Activated CD8-positive, alpha-beta memory T cell treated with anti-CD3 and anti-CD28 coated beads, Interleukin-2, amount 50 U/mL, for 48 hours (primary cell): ENCODE measurements around the gene PDIA5.

Source experiments
- DNase-seq: peaks from one replicate; pipeline ENCODE4 v3.0.0-alpha.2; 2020

Gene PDIA5

DNA sequence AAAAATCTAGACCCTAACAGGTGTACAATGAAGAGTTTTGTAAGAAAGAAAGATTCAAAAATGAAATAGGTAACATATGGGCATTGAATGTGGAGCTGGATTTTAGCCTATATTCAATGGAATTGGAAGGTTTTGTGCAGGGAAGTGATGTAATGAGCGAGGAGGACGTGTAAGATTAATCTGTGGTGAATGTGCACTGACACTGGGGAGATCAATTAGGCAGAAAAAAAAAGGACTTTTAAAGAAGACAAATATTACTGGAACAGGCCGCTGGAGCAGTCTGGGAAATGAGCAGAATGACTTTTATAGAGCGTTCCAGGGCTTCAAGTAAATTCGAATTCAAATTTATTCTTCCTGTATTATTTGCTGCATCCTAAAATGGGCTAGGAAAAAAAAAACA is 55.2 kb downstream of the PDIA5 start:
- no peak for DNase-seq

- DNase-seq: no peak
Measured at GRCh38 chr3:123122525-123123315, 55.9 kb downstream of the PDIA5 start.

DNA sequence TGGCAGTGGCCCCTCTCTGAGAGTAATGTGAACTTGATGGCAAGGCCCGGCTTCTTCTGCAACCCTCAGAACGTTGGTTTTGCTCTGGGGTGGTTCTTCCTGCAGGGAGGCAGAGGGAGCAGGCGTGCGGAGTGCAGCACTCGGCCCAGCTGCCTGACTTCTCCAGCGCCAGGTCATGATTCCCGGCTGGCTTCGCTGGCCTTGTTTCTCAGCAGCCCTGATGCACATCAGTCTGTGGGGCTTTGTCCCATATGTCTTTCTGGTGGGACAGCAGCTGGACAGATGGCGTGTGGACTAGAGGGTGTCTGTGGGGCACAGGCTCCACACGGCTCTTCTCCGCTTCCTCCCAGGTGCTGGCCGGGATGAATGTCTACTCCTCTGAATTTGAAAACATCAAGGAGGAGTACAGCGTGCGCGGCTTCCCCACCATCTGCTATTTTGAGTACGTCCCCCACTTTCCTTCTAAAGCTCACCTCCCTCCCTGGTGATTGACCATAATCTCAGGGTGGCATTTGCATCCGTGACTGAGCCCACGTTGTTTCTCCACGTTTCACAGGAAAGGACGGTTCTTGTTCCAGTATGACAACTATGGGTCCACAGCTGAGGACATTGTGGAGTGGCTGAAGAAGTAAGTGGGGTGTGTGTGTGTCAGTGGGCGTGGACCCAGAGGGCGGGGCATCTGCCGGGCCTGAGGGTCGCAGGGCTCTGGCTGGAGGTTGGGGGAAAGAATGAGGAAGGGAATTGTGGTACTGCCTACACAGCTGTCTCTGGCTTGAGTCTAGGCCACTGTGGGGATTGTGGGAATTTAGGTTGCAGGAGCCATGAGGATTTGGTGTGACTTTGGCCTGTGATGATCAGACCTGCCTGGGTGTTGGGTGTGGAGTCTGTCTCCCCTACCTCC is 57.1 kb downstream of the PDIA5 start:
- no peak for DNase-seq

- no peak for DNase-seq
Measured at GRCh38 chr3:123124971-123125370, 58.1 kb downstream of the PDIA5 start.

GRCh38 chr3:123126031-123126430 is 59.2 kb downstream of the PDIA5 start:
- no peak for DNase-seq

GRCh38 chr3:123126653-123127052 is 59.8 kb downstream of the PDIA5 start:
- no peak for DNase-seq

- no peak for DNase-seq
Measured at GRCh38 chr3:123129092-123129491, 62.3 kb downstream of the PDIA5 start.

DNA sequence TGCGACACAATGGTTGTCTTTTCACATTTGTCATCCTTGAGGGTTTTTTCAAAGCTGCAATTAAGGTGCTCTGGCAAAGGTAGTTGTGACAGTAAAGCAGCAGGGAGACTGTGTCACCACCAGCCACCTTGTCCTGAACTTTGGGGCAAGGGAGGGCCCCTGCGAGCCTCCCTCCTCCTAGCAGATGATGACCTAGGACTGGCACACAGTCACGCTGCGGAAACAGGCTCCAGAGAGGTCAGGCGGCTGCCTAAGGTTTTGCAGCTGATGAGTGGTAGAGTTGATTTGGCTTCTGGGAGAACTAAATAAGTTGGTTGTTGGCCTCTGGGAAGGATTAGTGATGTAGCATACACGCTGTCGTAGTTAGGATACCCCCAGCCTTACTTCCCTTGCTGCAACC is 62.7 kb downstream of the PDIA5 start:
- no peak for DNase-seq

GRCh38 chr3:123130079-123130750 is 63.4 kb downstream of the PDIA5 start:
- DNase-seq: no peak

DNA sequence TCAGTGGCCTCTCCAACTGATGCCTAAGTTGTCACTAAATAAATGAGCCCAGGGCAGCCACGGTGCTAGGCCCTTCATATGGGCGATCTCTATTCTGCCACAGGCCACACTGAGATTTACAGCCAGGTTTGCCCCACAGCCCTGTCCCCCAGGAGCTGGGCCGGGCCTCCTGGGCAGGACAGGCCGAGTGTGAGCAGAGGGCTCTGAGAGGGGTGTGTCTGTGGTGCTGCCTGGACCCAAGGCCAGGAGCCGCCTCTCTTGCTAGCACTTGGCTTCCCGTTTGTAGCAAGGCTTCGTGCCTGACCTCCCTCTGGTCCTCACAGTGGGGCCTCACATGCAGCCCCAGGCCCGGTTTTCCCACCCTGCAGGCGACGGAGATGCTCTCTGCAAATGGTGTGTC is 67.8 kb downstream of the PDIA5 start:
- DNase-seq: no peak

DNA sequence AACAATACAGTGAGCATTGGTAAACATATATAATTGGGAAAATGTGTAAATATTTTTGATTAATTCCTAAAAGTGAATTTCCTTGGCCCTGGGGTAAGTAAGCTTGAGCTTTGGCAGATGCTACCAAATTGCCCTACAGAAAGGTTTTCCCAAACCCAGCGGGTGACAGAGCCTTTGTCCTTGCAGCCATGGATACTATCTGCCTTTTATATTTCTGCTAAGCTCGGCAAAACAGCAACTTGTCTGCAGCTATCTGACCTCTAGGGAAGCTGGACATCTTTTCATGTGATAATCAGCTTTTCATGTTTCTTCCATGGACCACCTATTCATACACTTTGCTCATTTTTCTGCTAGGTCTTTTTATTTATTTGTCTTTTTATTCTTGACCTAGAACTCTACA is 70.2 kb downstream of the PDIA5 start:
- no peak for DNase-seq

DNA sequence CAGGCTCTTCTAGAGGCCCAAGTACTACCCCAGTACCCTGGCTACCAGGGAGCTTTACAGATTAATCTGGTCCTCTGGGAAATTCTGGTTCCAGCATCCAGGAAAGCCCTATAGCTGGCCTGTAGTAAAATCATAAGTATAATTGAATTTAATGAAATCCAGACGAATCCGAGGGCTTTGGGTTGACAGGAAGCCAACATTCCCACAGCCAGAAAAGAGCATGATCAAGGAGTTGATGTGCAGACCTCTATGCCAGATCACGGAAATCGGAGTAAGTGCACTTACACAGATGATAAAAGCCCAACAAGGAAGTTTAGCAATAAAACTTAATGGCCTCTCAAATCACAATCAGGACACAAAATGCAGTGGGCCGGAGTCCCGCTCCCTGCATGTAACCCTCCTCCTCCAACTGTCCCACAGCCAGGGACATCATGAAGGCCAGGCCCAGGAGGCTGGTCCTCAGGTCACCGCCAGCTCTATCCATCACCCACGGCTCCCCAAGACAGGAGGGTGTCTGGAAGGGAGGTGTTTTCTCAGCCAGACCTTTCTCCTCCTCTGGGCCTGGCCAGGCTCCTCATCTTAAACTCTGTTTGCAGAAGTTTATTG is 72.1 kb downstream of the PDIA5 start:
- no peak for DNase-seq

- no peak for DNase-seq
Measured at GRCh38 chr3:123139522-123139921, 72.7 kb downstream of the PDIA5 start.

GRCh38 chr3:123140550-123140949 is 73.7 kb downstream of the PDIA5 start:
- no peak for DNase-seq

DNA sequence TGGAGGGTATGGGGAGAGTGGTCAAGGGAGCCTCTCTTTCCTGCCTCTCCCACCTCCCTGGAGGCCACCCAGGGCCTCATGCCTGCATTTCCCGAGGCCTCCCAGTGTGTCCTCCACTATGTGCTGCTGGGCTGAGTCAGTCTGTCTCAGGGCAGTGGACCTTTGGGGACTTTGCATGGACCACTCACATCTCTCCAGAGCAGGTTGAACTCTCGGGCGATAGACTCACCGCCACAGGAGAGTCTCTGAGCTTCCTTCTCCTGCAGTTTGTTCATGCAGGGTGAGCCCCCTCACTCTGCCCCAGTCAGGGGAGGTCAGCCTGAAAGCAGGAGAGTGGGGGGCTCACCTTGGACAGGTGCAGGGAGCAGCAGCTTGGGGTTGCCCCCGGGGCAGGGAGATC is 74.5 kb downstream of the PDIA5 start:
- no peak for DNase-seq

GRCh38 chr3:123143669-123144411 is 77.0 kb downstream of the PDIA5 start:
- no peak for DNase-seq

GRCh38 chr3:123147754-123148535 is 81.1 kb downstream of the PDIA5 start:
- DNase-seq: no peak

GRCh38 chr3:123148772-123149171 is 81.9 kb downstream of the PDIA5 start:
- no peak for DNase-seq

GRCh38 chr3:123149525-123149924 is 82.7 kb downstream of the PDIA5 start:
- DNase-seq: no peak

- no peak for DNase-seq
Measured at GRCh38 chr3:123150449-123151215, 83.8 kb downstream of the PDIA5 start.

- DNase-seq: no peak
Measured at GRCh38 chr3:123151251-123151705, 84.5 kb downstream of the PDIA5 start.
